Dendritic cell treated with granulocyte-macrophage colony-stimulating factor and Interleukin-4, amounts not matched to agents 40 ng/mL and 50 ng/mL, for 4 days (primary cell): ENCODE data around the gene CFAP69.
"Not testable (repeated sequence)": the region's sequence is repeated elsewhere in the genome, so short reads cannot be mapped to it uniquely, and the experiment has no call there.

Experiments used
- H3K27ac Mint-ChIP-seq: one replicate; pipeline ENCODE4 v1.8.0; 2022; ENCODE audit warnings: mild to moderate bottlenecking, mixed read lengths
- H3K27me3 Mint-ChIP-seq: one replicate; pipeline ENCODE4 v1.8.0; 2022; ENCODE audit warnings: mild to moderate bottlenecking, mixed read lengths
- H3K36me3 Mint-ChIP-seq: one replicate; pipeline ENCODE4 v1.8.0; 2022; ENCODE audit warnings: low read depth, mixed read lengths
- H3K4me1 Mint-ChIP-seq: one replicate; pipeline ENCODE4 v1.8.0; 2022; ENCODE audit warnings: low read depth, mixed read lengths
- H3K4me3 Mint-ChIP-seq: one replicate; pipeline ENCODE4 v1.8.0; 2022; ENCODE audit warnings: mild to moderate bottlenecking, moderate library complexity, mixed read lengths
- H3K9me3 Mint-ChIP-seq: one replicate; pipeline ENCODE4 v1.8.0; 2022; ENCODE audit warnings: mixed read lengths
- intact Hi-C: fragments of 100-400 bp; cut with micrococcal nuclease; formaldehyde crosslinking; loops from one replicate; pipeline ENCODE4 v1.15.0; 2022

Gene CFAP69

GRCh38 chr7:90350032-90350431 is 105.1 kb downstream of the CFAP69 start:
- Mint-ChIP-seq H3K9me3 (peaks cover 14% of the 10 kb centered on the region), H3K36me3 (peaks cover 44% of the 10 kb centered on the region), H3K4me1 (peaks cover 26% of the 10 kb centered on the region)
- H3K27ac Mint-ChIP-seq, H3K4me3 Mint-ChIP-seq, intact Hi-C loops, H3K27me3 Mint-ChIP-seq: not testable (repeated sequence)

- H3K4me1 Mint-ChIP-seq = peaks cover 18% of the 10 kb centered on the region
- no peak overlapping the region for H3K4me3 Mint-ChIP-seq
- peaks cover 17% of the 10 kb centered on the region for H3K9me3 Mint-ChIP-seq
- intact Hi-C loops = no loop called here
- H3K27me3 Mint-ChIP-seq = no peaks in the 10 kb centered on the region
- peaks cover 46% of the 10 kb centered on the region for H3K36me3 Mint-ChIP-seq
- no peak overlapping the region for H3K27ac Mint-ChIP-seq
Measured at GRCh38 chr7:90351987-90352386, 107.0 kb downstream of the CFAP69 start.
